Endothelial cell of umbilical vein (primary cell): Measurements from ENCODE around the gene ACOT13. TPM values are rescaled to one million over a fixed set of nuclear protein-coding genes. Genes with fewer than 3 reads are reported as not detected.

Experiments
- BruUV-seq: library from RNA; stranded (reverse); fragments of 400-500 nt; replicated peaks from 2 replicates; lab custom pipeline; 2021; lab: Mats Ljungman, UMichigan
- CTCF ChIA-PET: fragments of 300-600, 350-600 bp; sonication (Branson Sonifier 250); formaldehyde crosslinking; loops from one replicate; lab custom pipeline; 2021; ENCODE audit warnings: antibody characterized with exemption, inconsistent platforms; lab: Charles Lee
- POLR2A ChIA-PET: fragments of 300-600, 350-600 bp; sonication (Branson Sonifier 250); formaldehyde crosslinking; loops from one replicate; lab custom pipeline; 2021; ENCODE audit warnings: antibody characterized with exemption, inconsistent platforms; lab: Charles Lee
- DNase-seq: peaks from one replicate; pipeline ENCODE4 v3.0.0-alpha.2; 2011; ENCODE audit warnings: low read depth, low spot score
- FAIRE-seq: peaks from 2 replicates; lab custom pipeline; 2011; peaks lifted over from hg19 to GRCh38; lab: Jason Lieb, UNC
- H2AFZ ChIP-seq: 2 replicates; pipeline ENCODE4 v1.6.0; 2012; ENCODE audit warnings: low read depth, low read length, control low read depth, inconsistent platforms
- H3K27ac ChIP-seq: 2 replicates; pipeline ENCODE4 v1.5.1; 2011; ENCODE audit warnings: low read depth, mild to moderate bottlenecking, control low read depth, low read length, moderate library complexity; ENCODE audit not compliant: insufficient read depth
- H3K27me3 ChIP-seq, 2 experiments: 2 replicates each; pipeline versions ENCODE4 v1.6.0 to v1.6.1; 2011; ENCODE audit warnings: low read length in 2 of 2, mixed read lengths in 1 of 2; ENCODE audit not compliant: control insufficient read depth in 2 of 2, insufficient read depth in 2 of 2
- H3K36me3 ChIP-seq, 2 experiments: 2 replicates in 1 of 2; 3 replicates in 1 of 2; pipeline ENCODE4 v1.5.1; 2011; ENCODE audit warnings: low read length in 2 of 2, mild to moderate bottlenecking in 1 of 2, moderate library complexity in 1 of 2; ENCODE audit not compliant: control insufficient read depth in 2 of 2, insufficient read depth in 2 of 2; ENCODE audit errors: extremely low read depth in 1 of 2
- H3K4me1 ChIP-seq: 3 replicates; pipeline ENCODE4 v1.5.1; 2011; ENCODE audit warnings: mild to moderate bottlenecking, low read length; ENCODE audit not compliant: control insufficient read depth, insufficient read depth; ENCODE audit errors: extremely low read depth
- H3K4me2 ChIP-seq: 2 replicates; pipeline ENCODE4 v1.6.1; 2011; ENCODE audit warnings: low read length, control low read depth, mixed read lengths; ENCODE audit not compliant: insufficient read depth
- H3K4me3 ChIP-seq, 3 experiments: fragments of 200-600 bp in 1 of 3; sonication (generic), shearing (Covaris generic) in 1 of 3; replicated peaks in 1 of 3; 2 replicates each; pipeline ENCODE4 v1.5.1; 2011 to 2016; ENCODE audit warnings: control low read depth in 3 of 3, low read length in 3 of 3, mild to moderate bottlenecking in 2 of 3, inconsistent platforms in 1 of 3, low read depth in 1 of 3, moderate library complexity in 1 of 3; ENCODE audit not compliant: insufficient read depth in 1 of 3
- H3K79me2 ChIP-seq: 2 replicates; pipeline ENCODE4 v1.6.0; 2012; ENCODE audit warnings: low read length, inconsistent platforms; ENCODE audit not compliant: control insufficient read depth, insufficient read depth
- H3K9ac ChIP-seq: replicated peaks from 2 replicates; pipeline ENCODE3; 2011; ENCODE audit warnings: low read length, control low read depth; ENCODE audit not compliant: insufficient read depth; ENCODE audit errors: extremely low read depth
- H3K9me1 ChIP-seq: replicated peaks from 3 replicates; pipeline ENCODE4 v1.6.0; 2011; ENCODE audit warnings: mild to moderate bottlenecking, low read length; ENCODE audit not compliant: control insufficient read depth, insufficient read depth; ENCODE audit errors: extremely low read depth
- H3K9me3 ChIP-seq: replicated peaks from 2 replicates; pipeline ENCODE4 v1.5.1; 2012; ENCODE audit warnings: low read length, inconsistent platforms; ENCODE audit not compliant: control insufficient read depth, insufficient read depth
- H4K20me1 ChIP-seq: replicated peaks from 2 replicates; pipeline ENCODE3; 2011; ENCODE audit warnings: mild to moderate bottlenecking, low read length; ENCODE audit not compliant: control insufficient read depth, insufficient read depth; ENCODE audit errors: extremely low read depth
- EZH2 ChIP-seq: IDR thresholded peaks from 2 replicates; pipeline ENCODE4 v1.6.1; 2012; ENCODE audit warnings: borderline replicate concordance, low read depth, mild to moderate bottlenecking, moderate library complexity, low read length, inconsistent platforms; ENCODE audit not compliant: severe bottlenecking
- FOS ChIP-seq: IDR thresholded peaks from 2 replicates; pipeline ENCODE4 v1.6.1; 2011; ENCODE audit warnings: mild to moderate bottlenecking, low read length, moderate library complexity, borderline replicate concordance; ENCODE audit not compliant: insufficient read depth
- GATA2 ChIP-seq: IDR thresholded peaks from 2 replicates; pipeline ENCODE4 v1.7.0; 2011; ENCODE audit warnings: low read depth, mild to moderate bottlenecking, moderate library complexity, mixed read lengths, low read length; ENCODE audit not compliant: insufficient read length, insufficient read depth
- JUN ChIP-seq: IDR thresholded peaks from 2 replicates; pipeline ENCODE4 v1.6.1; 2011; ENCODE audit warnings: borderline replicate concordance, low read depth; ENCODE audit not compliant: insufficient read length, insufficient read depth
- MYC ChIP-seq: IDR thresholded peaks from one replicate; pipeline ENCODE4 v1.6.1; 2011; ENCODE audit warnings: mild to moderate bottlenecking, low read depth, low read length
- POLR2A ChIP-seq: IDR thresholded peaks from 2 replicates; pipeline ENCODE4 v1.6.1; 2012; ENCODE audit warnings: low read depth, mild to moderate bottlenecking, control low read depth, low read length
- POLR2AphosphoS5 ChIP-seq: IDR thresholded peaks from 2 replicates; pipeline ENCODE4 v1.6.1; 2012; ENCODE audit warnings: low read depth, mild to moderate bottlenecking, control low read depth, low read length, moderate library complexity; ENCODE audit not compliant: insufficient read depth
- dilution Hi-C: fragments of 300-500 bp; cut with MboI; formaldehyde crosslinking; loops from one replicate; pipeline ENCODE4 v1.15.0; 2019; ENCODE audit warnings: low sequenced_read_pairs; ENCODE audit not compliant: extremely low pct_ligation_motif_present
- intact Hi-C: fragments of 100-400 bp; cut with micrococcal nuclease; formaldehyde crosslinking; loops from one replicate; pipeline ENCODE4 v1.10.0; 2022
- polyA plus RNA-seq, 4 experiments: library from polyadenylated mRNA; depleted of rRNA in 3 of 4; stranded (reverse) in 3 of 4; unstranded in 1 of 4; fragments of >200 nt; gene quantifications; 2 replicates each; pipeline versions ENCODE4 v1.2.1 to v1.2.3, GENCODE V29; 2011 to 2012; ENCODE audit warnings: missing spikeins in 1 of 4
- total RNA-seq: library from RNA; stranded (reverse); gene quantifications from 2 replicates; pipeline ENCODE4 v1.2.3, GENCODE V29; 2021
- TF ChIP-seq, protein P1 (sequence below), 2 donors: IDR thresholded peaks; 1 replicate in 1 of 2; 2 replicates in 1 of 2; pipeline ENCODE4 v1.5.1; 2011; ENCODE audit warnings: low read length in 2 of 2, mild to moderate bottlenecking in 2 of 2, moderate library complexity in 2 of 2, control low read depth in 1 of 2, inconsistent platforms in 1 of 2, low read depth in 1 of 2; ENCODE audit not compliant: insufficient read depth in 1 of 2; ENCODE audit errors: extremely low read depth in 1 of 2
- TF ChIP-seq, protein P2 (sequence below): IDR thresholded peaks from 2 replicates; pipeline ENCODE4 v1.6.1; 2011; ENCODE audit not compliant: insufficient read depth, insufficient read length

The ACOT13 gene
- total and polyA plus RNA-seq, 2 donors (not counting 3 experiments of a cell fraction or from before 2014, with no cell fraction given): 7.7 to 24.1 TPM

DNA sequence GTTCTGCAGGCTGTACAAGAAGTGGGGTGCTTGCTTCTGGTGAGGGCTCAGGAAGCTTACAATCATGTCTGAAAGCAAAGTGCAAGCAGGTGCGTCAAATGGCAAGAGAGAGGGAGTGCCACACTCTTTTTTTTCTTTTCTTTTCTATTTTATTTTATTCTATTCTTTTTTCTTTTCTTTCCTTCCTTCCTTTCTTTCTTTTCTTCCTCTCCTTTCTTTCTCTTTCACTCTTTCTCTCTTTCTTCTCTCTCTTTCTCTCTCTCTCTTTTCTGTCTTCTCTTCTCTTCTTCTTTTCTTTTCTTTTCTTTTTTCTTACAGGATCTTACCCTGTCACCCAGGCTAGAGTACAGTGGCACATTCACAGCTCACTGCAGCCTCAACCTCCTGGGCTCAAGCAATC, 19.5 kb downstream of the ACOT13 start:
- dilution Hi-C loops: no loop called here
- FAIRE-seq (no peak), DNase-seq (no peak)
- Histone ChIP-seq H4K20me1 (no peaks in the 10 kb centered on the region), H3K4me2 (no peak overlapping the region), H3K9me3 (no peaks in the 10 kb centered on the region), H3K27me3 (no peaks in the 10 kb centered on the region), H3K4me1 (no peaks in the 10 kb centered on the region), H3K4me3 (no peak overlapping the region), H3K27ac (no peak overlapping the region), H3K9ac (no peak overlapping the region), H3K36me3 (no peaks in the 10 kb centered on the region), H2AFZ (no peak overlapping the region), H3K9me1 (no peaks in the 10 kb centered on the region), H3K79me2 (no peaks in the 10 kb centered on the region)
- BruUV-seq: no TSS peak
- ChIA-PET CTCF (interaction anchor here (1.0 kb wide), 1 partner anchor 105 kb away, joined by 3 read pairs; no protein-coding TSS in a partner anchor), POLR2A (no interaction called here)
- no peak for TF ChIP-seq JUN
- TF ChIP-seq, protein P1, sequence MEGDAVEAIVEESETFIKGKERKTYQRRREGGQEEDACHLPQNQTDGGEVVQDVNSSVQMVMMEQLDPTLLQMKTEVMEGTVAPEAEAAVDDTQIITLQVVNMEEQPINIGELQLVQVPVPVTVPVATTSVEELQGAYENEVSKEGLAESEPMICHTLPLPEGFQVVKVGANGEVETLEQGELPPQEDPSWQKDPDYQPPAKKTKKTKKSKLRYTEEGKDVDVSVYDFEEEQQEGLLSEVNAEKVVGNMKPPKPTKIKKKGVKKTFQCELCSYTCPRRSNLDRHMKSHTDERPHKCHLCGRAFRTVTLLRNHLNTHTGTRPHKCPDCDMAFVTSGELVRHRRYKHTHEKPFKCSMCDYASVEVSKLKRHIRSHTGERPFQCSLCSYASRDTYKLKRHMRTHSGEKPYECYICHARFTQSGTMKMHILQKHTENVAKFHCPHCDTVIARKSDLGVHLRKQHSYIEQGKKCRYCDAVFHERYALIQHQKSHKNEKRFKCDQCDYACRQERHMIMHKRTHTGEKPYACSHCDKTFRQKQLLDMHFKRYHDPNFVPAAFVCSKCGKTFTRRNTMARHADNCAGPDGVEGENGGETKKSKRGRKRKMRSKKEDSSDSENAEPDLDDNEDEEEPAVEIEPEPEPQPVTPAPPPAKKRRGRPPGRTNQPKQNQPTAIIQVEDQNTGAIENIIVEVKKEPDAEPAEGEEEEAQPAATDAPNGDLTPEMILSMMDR (IDR thresholded peaks at IDR 0.05; ENCODE audit: extremely low read depth in 1 of 2, insufficient read depth in 1 of 2, low read depth in 1 of 2, low read length in 2 of 2): no peak
- no peak for TF ChIP-seq FOS
- TF ChIP-seq GATA2: no peak
- no peak for TF ChIP-seq POLR2AphosphoS5
- TF ChIP-seq POLR2A: no peak
- no peak for TF ChIP-seq EZH2
- TF ChIP-seq, protein P2, sequence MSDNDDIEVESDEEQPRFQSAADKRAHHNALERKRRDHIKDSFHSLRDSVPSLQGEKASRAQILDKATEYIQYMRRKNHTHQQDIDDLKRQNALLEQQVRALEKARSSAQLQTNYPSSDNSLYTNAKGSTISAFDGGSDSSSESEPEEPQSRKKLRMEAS: no peak
- no peak for TF ChIP-seq MYC
- intact Hi-C loops: no loop called here
